Heart right ventricle (tissue), 16 donors: ENCODE measurements around the gene IRF2BPL. TPM values are rescaled to one million over a fixed set of nuclear protein-coding genes. Genes with fewer than 3 reads are reported as not detected.

Experiments
- ATAC-seq, 8 donors: fragments of 200-7000 bp; cut with Tn5 transposase; one replicate each; pipeline ENCODE4 v1.9.1; 2020; ENCODE audit warnings: mild to moderate bottlenecking in 8 of 8, moderate library complexity in 8 of 8, moderate number of reproducible peaks in 1 of 8
- DNase-seq, 2 donors: peaks; one replicate each; pipeline ENCODE4 v3.0.0-alpha.2; 2020
- H3K27ac ChIP-seq, 10 donors: fragments of 200-600 bp; sonication (generic) in 2 of 10; one replicate each; pipeline versions ENCODE4 v1.5.0 to v1.8.0; 2020 to 2022; ENCODE audit warnings: mild to moderate bottlenecking in 3 of 10
- H3K27me3 ChIP-seq, 7 donors: fragments of 200-600 bp; one replicate each; pipeline ENCODE4 v1.8.0; 2021 to 2022; ENCODE audit warnings: mild to moderate bottlenecking in 2 of 7
- H3K36me3 ChIP-seq, 9 donors: fragments of 200-600 bp; sonication (generic) in 1 of 9; one replicate each; pipeline versions ENCODE4 v1.5.0 to v1.8.0; 2020 to 2022; ENCODE audit warnings: mild to moderate bottlenecking in 2 of 9
- H3K4me1 ChIP-seq, 9 donors: fragments of 200-600 bp; sonication (generic) in 1 of 9; one replicate each; pipeline versions ENCODE4 v1.5.0 to v1.8.0; 2020 to 2022; ENCODE audit warnings: mild to moderate bottlenecking in 4 of 9
- H3K4me3 ChIP-seq, 10 donors: fragments of 200-600 bp; sonication (generic) in 2 of 10; one replicate each; pipeline versions ENCODE4 v1.5.0 to v1.8.0; 2020 to 2022; ENCODE audit warnings: mild to moderate bottlenecking in 7 of 10, moderate library complexity in 2 of 10
- H3K9me3 ChIP-seq, 11 donors: fragments of 200-600 bp in 10 of 11; sonication (generic) in 2 of 11; one replicate each; pipeline versions ENCODE4 v1.5.0 to v1.8.0; 2013 to 2022; ENCODE audit warnings: mild to moderate bottlenecking in 2 of 11, control low read depth in 1 of 11, moderate library complexity in 1 of 11
- CTCF ChIP-seq, 9 donors: fragments of 200-600 bp; sonication (generic) in 2 of 9; IDR thresholded peaks; one replicate each; pipeline versions ENCODE4 v1.5.0 to v1.8.0; 2021 to 2022; ENCODE audit warnings: antibody characterized with exemption in 9 of 9, mild to moderate bottlenecking in 5 of 9, moderate library complexity in 1 of 9
- WGBS, 2 donors: extraction: QIAGEN DNeasy Blood & Tissue Kit; methylation state at CpG; one replicate each; pipeline ENCODE4 v1.1.7; 2013; ENCODE audit warnings: inconsistent platforms in 1 of 2; 5-methylcytosine and 5-hydroxymethylcytosine counted together
- intact Hi-C, 10 donors: fragments of 100-400 bp; cut with DNase I; formaldehyde crosslinking; loops; one replicate each; pipeline versions ENCODE4 v1.11.1 to v1.14.2; 2022
- polyA plus RNA-seq, 2 donors: library from polyadenylated mRNA; stranded (reverse); fragments of 200-250 nt; gene quantifications; one replicate each; pipeline ENCODE4 v1.2.3, GENCODE V29; 2013
- total RNA-seq, 10 donors: library from RNA; stranded (reverse); fragmentation: NEBNext Ultra II Directional in 3 of 10; extraction: Animal tissue kit (Norgen Biotek cat#: 25700) in 3 of 10; gene quantifications; one replicate each; pipeline versions ENCODE4 v1.2.1 to v1.2.4, GENCODE V29; 2021 to 2023
- donor health status: Arrhythmogenic right ventricular cardiomyopathy.
- donor health status: ischemic (EF 13 %, LVEDD 7.1; RV severe dilation, severe dysfunction).
- donor health status: healthy with polysubstance abuse.
- donor health status: DM: no; HTN: yes; CAD: no.
- donor health status: DM: no; HTN: no; CAD: no.
- donor health status: ischemic (EF 25% LVEDD 6.9; RV normal size, moderate dysfunction).
- donor health status: ischemic (EF 25% LVEDD 5.7; RV mildly dilated, moderate dysfunction).
- donor health status: healthy.
- donor health status: DM: yes; HTN: yes; CAD: no.
- donor health status: Ischemic cardiomyopathy.
- donor health status: ischemic (EF 35%, LVEDD 5.7; RV mildly dilated, moderate dysfunction).
- donor health status: nonischemic (EF 11% LVEDD 7.7; RV severe dilation, severe dysfunction).
- donor health status: DM: yes; HTN: yes; CAD: no.
- donor health status: PGD.
- donor health status: ischemic (EF 29% LVEDD 5.4; RV normal size, mild dysfunction).
- donor health status: nonischemic (EF 23%, LVEDD 6.1; RV moderate dilation, normal function).

IRF2BPL gene
- total and polyA plus RNA-seq, 12 donors = 6.6 to 66.6 (median 34.7) TPM

- H3K27ac ChIP-seq = peak overlapping the region in 2 of 10 donors; percentile 26 to 33
- intact Hi-C loops = loop anchor here in 2 of 10 donors (5.0 to 10.0 kb wide), 2 partner anchors 37 to 115 kb away; no protein-coding TSS in a partner anchor
- peaks cover 0 to 21% (median under 1%) of the 10 kb centered on the region in 9 donors for H3K4me1 ChIP-seq
- 54 to 67% methylated on average over 12 of the region's 12 CpGs for WGBS, 2 donors
- DNase-seq (no peak), ATAC-seq (peak in 7 of 8 donors; percentile 26 to 71 (median 61))
- H3K9me3 ChIP-seq = peaks cover 0 to 13% (median 4%) of the 10 kb centered on the region in 11 donors
- TF ChIP-seq CTCF (IDR thresholded peaks at IDR 0.05) = peak in 6 of 9 donors; percentile 4 to 50 (median 28)
- no peaks in the 10 kb centered on the region for H3K27me3 ChIP-seq
- no peak overlapping the region for H3K4me3 ChIP-seq
- H3K36me3 ChIP-seq = no peaks in the 10 kb centered on the region
Measured at GRCh38 chr14:77059276-77059915, 30.9 kb upstream of the IRF2BPL start.

GRCh38 chr14:77058785-77059184 lies 30.3 kb upstream of the IRF2BPL start:
- DNase-seq (no peak), ATAC-seq (no peak)
- Histone ChIP-seq H3K36me3 (no peaks in the 10 kb centered on the region), H3K9me3 (peaks cover 0 to 13% (median 4%) of the 10 kb centered on the region in 11 donors), H3K27ac (peak overlapping the region in 1 of 10 donors; percentile 26), H3K27me3 (no peaks in the 10 kb centered on the region), H3K4me3 (no peak overlapping the region), H3K4me1 (peaks cover 0 to 19% (median 0%) of the 10 kb centered on the region in 9 donors)
- TF ChIP-seq CTCF (IDR thresholded peaks at IDR 0.05) = no peak
- intact Hi-C loops = loop anchor here in 2 of 10 donors (5.0 to 10.0 kb wide), 2 partner anchors 36 to 114 kb away; no protein-coding TSS in a partner anchor
- WGBS, 2 donors = 85 to 89% methylated on average over 9 of the region's 9 CpGs

GRCh38 chr14:77058117-77058516 lies 29.6 kb upstream of the IRF2BPL start:
- H3K4me3 ChIP-seq = no peak overlapping the region
- H3K4me1 ChIP-seq = peaks cover 0 to 19% (median 1%) of the 10 kb centered on the region in 9 donors
- intact Hi-C loops = loop anchor here in 2 of 10 donors (5.0 to 10.0 kb wide), 2 partner anchors 36 to 113 kb away; no protein-coding TSS in a partner anchor
- DNase-seq = no peak
- no peak for ATAC-seq
- no peak for TF ChIP-seq CTCF (IDR thresholded peaks at IDR 0.05)
- 90 to 92% methylated on average over 9 of the region's 9 CpGs for WGBS, 2 donors
- H3K27ac ChIP-seq = no peak overlapping the region
- no peaks in the 10 kb centered on the region for H3K27me3 ChIP-seq
- H3K36me3 ChIP-seq = no peaks in the 10 kb centered on the region
- peaks cover 0 to 13% (median 4%) of the 10 kb centered on the region in 11 donors for H3K9me3 ChIP-seq

GRCh38 chr14:77055981-77056380 lies 27.5 kb upstream of the IRF2BPL start:
- H3K4me1 ChIP-seq = peaks cover 8 to 41% (median 18%) of the 10 kb centered on the region in 9 donors
- H3K36me3 ChIP-seq = no peaks in the 10 kb centered on the region
- H3K27ac ChIP-seq = peak overlapping the region in 3 of 10 donors; percentile 13 to 64 (median 64)
- ATAC-seq (no peak), DNase-seq (no peak)
- intact Hi-C loops = loop anchor here in 3 of 10 donors (2.0 to 10.0 kb wide), 4 partner anchors 34 to 145 kb away; no protein-coding TSS in a partner anchor
- TF ChIP-seq CTCF (IDR thresholded peaks at IDR 0.05) = no peak
- H3K4me3 ChIP-seq = no peak overlapping the region
- H3K9me3 ChIP-seq = peaks cover 0 to 13% (median 4%) of the 10 kb centered on the region in 11 donors
- WGBS, 2 donors = 89 to 90% methylated on average over 3 of the region's 3 CpGs
- no peaks in the 10 kb centered on the region for H3K27me3 ChIP-seq
